IPS-18a (cell line): ENCODE measurements around the gene CA7.
"Not testable (repeated sequence)": the region's sequence is repeated elsewhere in the genome, so short reads cannot be mapped to it uniquely, and the experiment has no call there.

ENCODE experiments used
- H3K27ac ChIP-seq: one replicate; pipeline ENCODE4 v1.5.1; 2013; ENCODE audit warnings: low read length
- H3K27me3 ChIP-seq: one replicate; pipeline ENCODE4 v1.6.1; 2013; ENCODE audit warnings: mild to moderate bottlenecking, low read length; ENCODE audit not compliant: control insufficient read depth, insufficient read depth
- H3K36me3 ChIP-seq: one replicate; pipeline ENCODE4 v1.6.1; 2013; ENCODE audit warnings: low read depth, low read length; ENCODE audit not compliant: control insufficient read depth
- H3K4me1 ChIP-seq: one replicate; pipeline ENCODE4 v1.6.1; 2013; ENCODE audit warnings: low read depth, low read length; ENCODE audit not compliant: control insufficient read depth
- H3K4me3 ChIP-seq: one replicate; pipeline ENCODE4 v1.5.1; 2013; ENCODE audit warnings: low read length
- H3K9ac ChIP-seq: one replicate; pipeline ENCODE4 v1.6.1; 2013; ENCODE audit warnings: mild to moderate bottlenecking, low read length, moderate library complexity
- H3K9me3 ChIP-seq: one replicate; pipeline ENCODE4 v1.6.1; 2013; ENCODE audit warnings: low read depth, low read length; ENCODE audit not compliant: control insufficient read depth

CA7 gene

DNA sequence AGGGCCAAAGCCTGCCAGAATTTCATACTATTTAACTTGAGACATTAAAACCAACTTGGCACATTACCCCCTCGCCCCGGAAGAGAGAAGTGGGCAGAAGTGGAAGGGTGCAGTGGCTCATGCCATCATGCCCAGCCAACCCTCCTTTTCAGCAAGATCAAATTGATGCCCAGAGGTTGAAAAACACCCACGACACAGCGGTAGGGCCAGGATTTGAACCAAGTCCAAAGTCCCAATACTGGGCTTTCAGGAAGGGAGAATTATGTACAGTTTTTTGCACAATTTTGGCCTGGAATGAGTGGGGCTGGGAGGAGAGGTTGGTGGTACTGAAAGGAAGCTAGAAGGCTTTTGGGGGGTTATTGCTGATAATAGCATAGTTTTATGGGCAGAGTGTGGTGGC lies 47.1 kb downstream of the CA7 start:
- Histone ChIP-seq H3K4me1 (no peaks in the 10 kb centered on the region), H3K9me3 (no peaks in the 10 kb centered on the region)

DNA sequence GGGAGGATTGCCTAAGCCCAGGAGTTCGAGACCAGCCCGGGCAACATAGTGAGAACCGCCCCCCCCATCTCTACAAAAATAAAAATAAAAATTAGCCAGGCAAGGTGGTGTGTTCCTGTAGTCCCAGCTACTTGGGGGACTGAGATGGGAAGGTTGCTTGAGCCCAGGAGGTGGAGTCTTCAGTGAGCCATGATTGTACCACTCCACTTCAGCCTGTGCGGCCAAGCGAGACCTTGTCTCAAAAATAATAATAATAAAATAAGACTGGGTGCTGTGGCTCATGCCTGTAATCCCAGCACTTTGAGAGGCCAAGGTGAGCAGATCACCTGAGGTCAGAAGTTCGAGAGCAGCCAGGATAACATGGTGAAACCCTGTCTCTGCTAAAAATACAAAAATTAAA lies 47.6 kb downstream of the CA7 start:
- H3K36me3 ChIP-seq, result peaks cover 10% of the 10 kb centered on the region
- H3K4me1 ChIP-seq, result no peaks in the 10 kb centered on the region
- H3K9me3 ChIP-seq, result no peaks in the 10 kb centered on the region
- H3K27me3 ChIP-seq, result no peaks in the 10 kb centered on the region
- no peak overlapping the region for H3K9ac ChIP-seq
- H3K27ac ChIP-seq, result no peak overlapping the region
- H3K4me3 ChIP-seq, result no peak overlapping the region

More for the DNA sequence above, 47.1 kb downstream of the CA7 start:
- Histone ChIP-seq H3K4me3 (no peak overlapping the region), H3K36me3 (peaks cover 14% of the 10 kb centered on the region), H3K27ac (no peak overlapping the region), H3K27me3 (no peaks in the 10 kb centered on the region), H3K9ac (no peak overlapping the region)

DNA sequence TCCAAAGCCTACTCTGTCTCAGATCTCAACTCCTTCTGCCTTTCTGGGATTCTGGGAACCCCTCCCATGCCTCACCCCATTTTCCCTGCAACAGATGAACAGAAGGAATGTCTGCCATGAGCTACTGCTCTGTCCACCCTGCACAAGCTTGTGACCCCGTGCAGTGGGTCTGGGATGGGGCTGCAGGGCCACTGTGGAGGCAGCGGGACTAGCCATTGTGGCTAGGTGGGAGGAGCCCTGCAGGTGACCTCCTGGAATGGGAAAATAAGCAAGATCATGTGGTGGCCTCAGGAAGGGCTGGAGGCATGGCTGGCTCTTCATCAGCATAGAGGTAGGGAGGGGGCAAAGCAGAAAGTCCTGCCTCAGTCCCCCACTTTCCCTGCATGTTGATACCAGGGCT lies 49.8 kb downstream of the CA7 start:
- Histone ChIP-seq H3K27ac (no peak overlapping the region), H3K4me1 (no peaks in the 10 kb centered on the region), H3K27me3 (no peaks in the 10 kb centered on the region), H3K36me3 (peaks cover 4% of the 10 kb centered on the region), H3K9ac (no peak overlapping the region), H3K4me3 (no peak overlapping the region), H3K9me3 (no peaks in the 10 kb centered on the region)

DNA sequence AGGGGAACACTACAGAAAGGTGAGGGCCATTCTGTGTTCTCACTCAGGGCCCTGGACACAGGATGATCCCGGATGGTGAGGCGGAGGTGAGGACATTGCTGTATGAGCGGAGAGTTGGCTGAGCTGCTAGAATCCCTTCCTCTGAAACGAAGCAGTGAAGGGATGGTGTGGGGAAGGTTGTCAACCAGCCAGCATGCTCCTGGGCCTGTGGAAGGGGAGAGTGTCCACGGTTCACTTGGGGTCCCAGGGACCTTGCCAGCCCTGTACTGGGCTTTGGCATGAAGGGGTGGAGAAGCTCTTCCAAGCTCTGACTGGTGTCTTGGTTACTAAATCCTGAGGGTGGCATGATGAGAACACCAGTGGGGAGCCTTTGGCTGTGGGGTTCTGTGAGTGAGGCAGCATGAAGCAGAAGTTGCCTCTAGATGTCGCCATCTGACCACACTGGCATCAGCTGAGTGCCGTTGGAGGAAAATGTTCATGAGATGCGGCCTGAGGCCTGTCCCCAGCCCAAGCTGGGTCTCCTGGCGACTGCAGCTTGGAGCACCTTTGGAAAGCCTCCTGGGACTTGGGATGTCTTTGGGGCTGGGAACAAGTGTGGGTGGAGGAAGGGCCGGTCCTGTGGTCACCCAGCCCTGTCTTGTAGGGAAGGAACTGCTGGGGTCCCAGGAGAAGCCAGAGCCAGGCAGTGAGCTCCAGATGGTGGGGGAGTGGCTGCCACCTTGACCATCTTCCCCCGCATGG lies 50.9 kb downstream of the CA7 start:
- Histone ChIP-seq H3K4me1 (no peaks in the 10 kb centered on the region), H3K27ac (no peak overlapping the region), H3K9ac (no peak overlapping the region), H3K4me3 (no peak overlapping the region), H3K27me3 (no peaks in the 10 kb centered on the region), H3K36me3 (peaks cover 4% of the 10 kb centered on the region), H3K9me3 (no peaks in the 10 kb centered on the region)

DNA sequence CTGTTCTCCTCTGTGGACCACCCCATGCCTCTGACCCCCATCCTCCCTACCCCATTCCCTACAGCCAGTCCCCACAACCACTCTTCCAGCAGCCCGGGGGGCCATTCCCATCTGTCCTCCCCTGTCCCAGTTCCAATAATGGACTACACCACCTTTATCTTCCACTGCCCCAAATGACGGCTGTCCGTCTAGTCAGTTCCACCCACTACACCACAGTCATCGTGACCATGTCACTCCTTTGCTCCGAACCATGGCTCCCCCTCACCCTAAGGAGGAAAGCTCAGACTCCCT lies 51.4 kb downstream of the CA7 start:
- no peaks in the 10 kb centered on the region for H3K4me1 ChIP-seq
- no peaks in the 10 kb centered on the region for H3K27me3 ChIP-seq
- no peak overlapping the region for H3K27ac ChIP-seq
- no peaks in the 10 kb centered on the region for H3K9me3 ChIP-seq
- no peak overlapping the region for H3K4me3 ChIP-seq
- peaks cover 4% of the 10 kb centered on the region for H3K36me3 ChIP-seq
- no peak overlapping the region for H3K9ac ChIP-seq

DNA sequence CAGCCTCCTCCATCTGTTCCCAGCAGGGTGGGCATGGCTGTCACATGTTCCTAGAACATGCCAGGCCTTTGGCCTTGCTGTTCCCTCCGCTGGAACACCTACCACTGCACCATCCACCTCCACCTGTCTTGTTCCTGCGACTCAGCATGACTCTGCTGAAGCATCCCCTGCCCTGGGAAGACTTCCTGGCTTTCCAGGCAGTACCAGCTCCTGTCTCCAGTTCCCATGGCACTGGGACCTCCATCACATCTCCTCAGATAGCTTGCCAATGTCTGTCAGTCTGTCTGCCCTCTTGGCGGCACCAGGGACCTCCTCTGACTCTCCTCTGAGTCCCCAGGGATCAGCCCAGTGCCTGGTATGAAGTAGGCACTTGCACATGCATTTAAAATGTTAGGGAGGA lies 51.8 kb downstream of the CA7 start:
- Histone ChIP-seq H3K9me3 (no peaks in the 10 kb centered on the region), H3K4me1 (no peaks in the 10 kb centered on the region), H3K9ac (no peak overlapping the region), H3K4me3 (no peak overlapping the region), H3K36me3 (peaks cover 4% of the 10 kb centered on the region), H3K27ac (no peak overlapping the region), H3K27me3 (no peaks in the 10 kb centered on the region)

DNA sequence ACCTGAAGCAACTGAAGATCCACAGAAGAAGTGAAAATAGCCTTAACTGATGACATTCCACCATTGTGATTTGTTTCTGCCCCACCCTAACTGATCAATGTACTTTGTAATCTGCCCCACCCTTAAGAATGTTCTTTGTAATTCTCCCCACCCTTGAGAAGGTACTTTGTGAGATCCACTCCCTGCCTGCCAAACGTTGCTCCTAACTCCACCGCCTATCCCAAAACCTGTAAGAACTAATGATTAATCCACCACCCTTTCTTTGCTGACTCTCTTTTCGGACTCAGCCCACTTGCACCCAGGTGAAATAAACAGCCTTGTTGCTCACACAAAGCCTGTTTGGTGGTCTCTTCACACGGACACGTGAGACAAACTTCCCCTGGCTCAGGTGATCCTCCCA lies 52.5 kb downstream of the CA7 start:
- H3K4me3 ChIP-seq, H3K36me3 ChIP-seq, H3K4me1 ChIP-seq, H3K27me3 ChIP-seq, H3K9ac ChIP-seq, H3K9me3 ChIP-seq, H3K27ac ChIP-seq: not testable (repeated sequence)

DNA sequence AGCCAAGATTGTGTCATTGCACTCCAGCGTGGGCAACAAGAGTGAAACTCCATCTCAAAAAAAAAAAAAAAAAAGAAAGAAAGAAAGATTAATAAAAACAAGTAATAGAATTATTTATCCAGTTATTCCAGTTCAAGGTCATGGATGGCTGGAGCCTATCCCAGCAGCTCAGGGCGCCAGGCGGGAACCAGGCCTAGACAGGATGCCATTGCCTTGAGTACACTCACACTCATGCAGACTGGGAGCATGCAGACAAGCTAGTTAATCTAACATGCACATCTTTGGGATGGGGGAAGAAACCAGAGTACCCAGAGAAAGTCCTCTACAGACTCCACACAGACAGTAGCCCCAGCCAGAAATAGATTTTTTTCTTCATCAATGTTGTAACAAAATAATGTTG lies 54.0 kb downstream of the CA7 start:
- H3K4me1 ChIP-seq, result no peaks in the 10 kb centered on the region
- no peak overlapping the region for H3K4me3 ChIP-seq
- H3K36me3 ChIP-seq, result no peaks in the 10 kb centered on the region
- H3K27me3 ChIP-seq, result no peaks in the 10 kb centered on the region
- no peak overlapping the region for H3K27ac ChIP-seq
- no peak overlapping the region for H3K9ac ChIP-seq
- no peaks in the 10 kb centered on the region for H3K9me3 ChIP-seq

DNA sequence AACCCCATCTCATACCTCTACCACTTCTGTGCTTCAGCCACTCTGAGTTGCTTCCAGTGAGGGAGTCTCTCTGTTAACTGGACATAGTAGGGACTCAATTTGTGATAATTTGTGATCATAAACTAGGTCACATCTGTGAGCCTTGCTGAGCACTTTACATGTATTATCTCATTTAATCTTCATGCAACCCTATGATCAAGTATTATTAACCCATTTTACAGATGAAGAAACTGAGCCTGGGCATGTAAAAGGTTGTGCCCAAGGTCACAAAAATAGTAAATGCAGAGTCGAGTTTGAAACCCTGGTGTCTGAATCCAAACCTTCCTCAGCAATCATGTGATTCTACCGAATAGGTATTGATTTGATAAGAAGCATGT lies 54.7 kb downstream of the CA7 start:
- Histone ChIP-seq H3K36me3 (no peaks in the 10 kb centered on the region), H3K27ac (no peak overlapping the region), H3K4me3 (no peak overlapping the region), H3K9me3 (no peaks in the 10 kb centered on the region), H3K27me3 (no peaks in the 10 kb centered on the region), H3K9ac (no peak overlapping the region), H3K4me1 (no peaks in the 10 kb centered on the region)

DNA sequence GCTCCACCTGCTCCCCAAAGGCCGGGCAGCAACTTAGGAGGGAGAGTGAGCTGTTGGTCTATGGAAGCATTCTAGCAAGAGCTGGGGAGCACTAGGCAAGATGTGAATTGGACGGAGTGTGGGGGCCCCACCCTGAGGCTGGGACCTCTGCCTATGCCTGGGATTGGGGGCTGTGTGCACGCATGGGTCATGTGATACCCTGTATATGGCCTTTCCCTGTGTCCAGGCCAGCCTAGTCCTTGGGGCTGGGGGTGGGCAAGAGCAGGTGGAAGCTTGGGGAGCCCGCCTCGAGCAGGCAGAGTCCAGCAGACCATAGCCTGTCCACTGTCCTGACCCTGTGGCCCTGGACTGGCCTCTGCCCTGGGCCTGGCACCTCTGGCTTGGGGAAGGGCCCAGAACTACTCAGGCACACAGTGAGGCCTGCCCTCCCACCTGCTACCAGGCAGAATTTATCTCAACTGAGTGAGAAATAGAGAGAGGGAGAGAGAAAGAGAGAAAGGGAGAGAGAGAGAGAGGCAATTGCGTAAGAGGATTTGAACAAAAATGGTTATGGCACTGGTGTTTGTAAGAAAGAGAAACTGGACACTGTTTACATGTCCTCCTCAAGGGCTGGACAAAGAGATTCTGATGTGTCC lies 55.2 kb downstream of the CA7 start:
- H3K27ac ChIP-seq, result no peak overlapping the region
- no peaks in the 10 kb centered on the region for H3K4me1 ChIP-seq
- no peaks in the 10 kb centered on the region for H3K36me3 ChIP-seq
- H3K4me3 ChIP-seq, result no peak overlapping the region
- H3K9me3 ChIP-seq, result no peaks in the 10 kb centered on the region
- no peaks in the 10 kb centered on the region for H3K27me3 ChIP-seq
- no peak overlapping the region for H3K9ac ChIP-seq

DNA sequence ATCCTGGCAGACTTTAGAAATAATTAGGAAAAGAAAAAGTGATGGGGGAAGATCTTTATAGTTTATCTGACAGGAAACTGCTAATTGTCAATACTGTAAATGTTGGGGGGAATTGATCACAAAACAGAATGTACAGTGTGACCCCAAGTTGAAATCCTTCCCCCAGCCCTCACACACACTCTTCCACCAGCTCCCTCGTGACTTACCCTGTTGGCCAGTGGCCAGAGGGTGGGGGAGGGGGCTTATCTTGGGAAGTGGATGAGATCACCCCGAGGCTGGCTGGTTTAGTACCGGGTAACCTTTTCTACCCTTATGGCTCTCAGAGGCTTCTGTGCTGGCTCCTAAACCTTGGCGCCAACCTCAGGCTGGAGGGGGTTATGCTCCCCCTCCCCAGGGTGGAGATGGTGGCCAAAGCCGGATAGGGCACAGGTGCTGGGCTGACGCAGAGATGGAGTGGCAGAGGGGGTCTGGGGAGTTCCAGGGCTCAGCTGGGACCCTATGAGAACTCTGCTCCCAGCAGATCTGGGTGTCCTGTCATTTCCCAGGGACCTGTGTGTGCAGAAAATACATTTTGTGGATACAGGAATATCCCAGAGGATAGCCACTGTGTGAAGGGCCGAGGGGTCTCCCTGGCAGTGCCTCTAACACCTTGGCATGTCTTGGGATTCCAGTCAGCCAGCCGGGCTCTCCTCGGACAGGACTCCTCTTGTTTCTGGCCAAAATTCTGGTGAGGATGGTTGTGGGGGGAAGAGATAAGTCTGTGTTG lies 55.9 kb downstream of the CA7 start:
- no peaks in the 10 kb centered on the region for H3K9me3 ChIP-seq
- H3K9ac ChIP-seq, result no peak overlapping the region
- no peaks in the 10 kb centered on the region for H3K4me1 ChIP-seq
- no peak overlapping the region for H3K27ac ChIP-seq
- H3K36me3 ChIP-seq, result no peaks in the 10 kb centered on the region
- no peaks in the 10 kb centered on the region for H3K27me3 ChIP-seq
- H3K4me3 ChIP-seq, result no peak overlapping the region
